SHP77 treated with DMSO at 0.1 percent for 48 hours (cell line): ENCODE results near the gene MYL7.
"Not testable (repeated sequence)": the region's sequence is repeated elsewhere in the genome, so short reads cannot be mapped to it uniquely, and the experiment has no call there.

ENCODE experiments used
- DNase-seq: peaks from one replicate; lab custom pipeline; 2025; lab: John Stamatoyannopoulos, UW

MYL7 gene

GRCh38 chr7:44171901-44172300 is 30.8 kb upstream of the MYL7 start:
- not testable (repeated sequence) for DNase-seq

DNA sequence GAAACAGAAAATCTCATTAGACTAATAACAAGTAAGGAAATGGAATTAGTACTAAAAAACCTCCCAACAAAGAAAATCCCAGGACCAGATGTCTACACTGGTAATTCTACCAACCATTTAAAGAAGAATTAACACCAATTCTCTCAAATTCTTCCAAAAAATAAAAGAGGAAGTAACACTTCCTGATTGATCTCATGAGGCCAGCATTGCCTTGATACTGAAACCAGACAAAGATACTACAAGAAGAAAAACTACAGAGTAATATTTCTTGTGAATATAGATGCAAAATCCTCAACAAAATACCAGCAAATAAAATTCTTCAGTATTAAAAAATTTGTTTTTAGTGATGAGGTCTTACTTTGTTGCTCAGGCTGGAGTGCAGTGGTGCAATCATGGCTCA is 26.8 kb upstream of the MYL7 start:
- no peak for DNase-seq

- DNase-seq: no peak
These were observed 22.5 kb upstream of the MYL7 start for GRCh38 chr7:44163591-44163990.

DNA sequence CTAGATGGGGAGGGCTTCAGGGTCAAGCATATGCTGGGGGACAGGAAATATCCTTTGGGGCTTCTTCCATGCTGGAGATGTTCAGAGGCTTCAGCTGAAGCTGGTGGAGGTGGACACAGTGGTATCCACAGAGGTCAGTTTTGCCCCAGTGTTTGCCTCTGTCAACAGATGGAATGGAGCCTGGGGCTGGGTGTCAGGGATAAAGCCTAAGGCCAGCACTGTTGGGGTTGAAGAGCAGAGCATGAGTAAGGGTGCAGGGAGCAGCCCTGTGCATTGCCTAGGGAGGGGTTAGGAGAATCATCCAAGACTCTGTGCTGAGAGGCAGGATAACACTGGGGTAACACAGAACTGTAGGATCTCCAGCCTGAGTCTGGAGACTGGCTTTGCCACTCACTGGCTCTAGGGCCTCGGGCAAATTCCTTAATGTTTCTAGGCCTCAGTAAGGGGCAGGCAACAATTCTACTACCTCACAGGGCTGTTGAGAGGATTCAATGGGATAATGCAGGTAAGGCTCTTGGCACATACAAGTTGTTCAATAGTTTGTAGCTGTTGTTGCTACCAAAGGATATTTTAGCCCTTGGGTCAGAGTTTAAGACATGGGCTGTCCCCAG is 21.8 kb upstream of the MYL7 start:
- DNase-seq: no peak

DNA sequence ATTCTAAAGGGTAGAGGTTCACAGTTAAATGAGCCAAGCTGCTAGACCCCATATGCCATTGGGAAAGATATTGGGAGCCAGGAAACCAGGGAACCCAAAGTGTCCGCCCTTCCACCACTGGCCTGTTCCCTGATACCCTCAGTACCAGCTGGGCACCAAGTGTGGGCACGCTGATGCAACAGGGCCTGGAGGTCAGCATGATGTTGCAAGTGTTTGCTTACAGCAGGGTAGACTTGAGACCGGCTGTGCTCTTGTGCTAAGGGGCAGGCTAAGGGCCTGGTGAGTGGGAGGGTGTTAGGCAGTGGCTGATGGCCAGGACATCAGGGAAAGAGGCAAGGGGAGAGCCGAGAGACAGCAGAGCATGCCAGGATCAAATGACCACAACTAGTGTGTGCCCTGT is 21.0 kb upstream of the MYL7 start:
- no peak for DNase-seq

DNA sequence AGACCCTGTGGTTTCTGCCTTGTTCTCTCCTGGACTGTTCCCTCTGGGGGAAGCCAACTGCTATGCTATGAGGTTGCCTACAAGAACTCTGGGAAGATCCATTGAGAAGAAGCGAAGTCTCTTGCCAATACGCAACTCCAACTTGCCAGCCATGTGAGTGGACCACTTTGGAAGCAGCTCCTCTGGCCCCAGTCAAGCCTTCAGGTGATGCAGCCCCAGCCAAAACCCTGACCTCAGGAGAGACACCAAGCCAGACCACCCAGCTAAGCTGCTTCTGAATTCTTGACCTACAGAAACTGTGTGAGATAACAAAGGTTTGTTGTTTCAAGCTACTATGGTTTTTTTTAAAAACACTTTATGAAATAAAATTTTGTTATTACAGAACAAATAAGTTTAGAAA is 20.2 kb upstream of the MYL7 start:
- no peak for DNase-seq

- no peak for DNase-seq
These were observed 18.9 kb upstream of the MYL7 start for GRCh38 chr7:44159824-44160630.

GRCh38 chr7:44158873-44159631 is 17.9 kb upstream of the MYL7 start:
- no peak for DNase-seq

GRCh38 chr7:44158096-44158872 is 17.2 kb upstream of the MYL7 start:
- DNase-seq: no peak

- DNase-seq: no peak
These were observed 16.3 kb upstream of the MYL7 start for GRCh38 chr7:44157116-44158080.

DNA sequence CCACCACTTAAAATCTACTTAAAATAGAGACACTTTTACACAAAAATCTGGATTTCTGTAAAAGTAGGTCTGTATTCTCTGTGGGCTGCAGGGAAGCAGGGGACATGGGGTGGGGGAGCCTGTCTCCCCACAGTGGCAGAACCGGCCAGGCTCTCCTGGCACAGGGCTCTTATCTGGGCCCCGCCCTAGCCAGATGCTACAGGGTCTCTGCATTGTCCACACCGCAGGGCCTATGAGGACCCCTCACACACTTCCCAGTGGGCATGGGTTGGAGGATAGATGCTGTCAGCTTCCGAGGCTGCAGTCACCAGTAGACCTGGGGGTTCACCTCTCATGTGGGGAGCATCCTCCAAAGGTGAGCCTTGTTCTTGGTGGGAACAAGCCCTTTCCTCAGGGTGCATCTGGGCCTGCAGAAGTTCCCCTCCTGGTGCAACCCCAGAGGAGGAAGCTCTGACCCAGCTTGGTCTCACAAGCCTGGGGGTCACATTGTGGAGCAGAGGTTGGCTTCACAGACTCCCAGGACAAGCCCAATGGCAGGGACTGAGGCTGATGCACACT is 15.4 kb upstream of the MYL7 start:
- DNase-seq: no peak

- DNase-seq: no peak
These were observed 14.4 kb upstream of the MYL7 start for GRCh38 chr7:44155191-44156185.

- DNase-seq: no peak
These were observed 13.6 kb upstream of the MYL7 start for GRCh38 chr7:44154703-44155102.

- no peak for DNase-seq
These were observed 12.8 kb upstream of the MYL7 start for GRCh38 chr7:44153948-44154335.

DNA sequence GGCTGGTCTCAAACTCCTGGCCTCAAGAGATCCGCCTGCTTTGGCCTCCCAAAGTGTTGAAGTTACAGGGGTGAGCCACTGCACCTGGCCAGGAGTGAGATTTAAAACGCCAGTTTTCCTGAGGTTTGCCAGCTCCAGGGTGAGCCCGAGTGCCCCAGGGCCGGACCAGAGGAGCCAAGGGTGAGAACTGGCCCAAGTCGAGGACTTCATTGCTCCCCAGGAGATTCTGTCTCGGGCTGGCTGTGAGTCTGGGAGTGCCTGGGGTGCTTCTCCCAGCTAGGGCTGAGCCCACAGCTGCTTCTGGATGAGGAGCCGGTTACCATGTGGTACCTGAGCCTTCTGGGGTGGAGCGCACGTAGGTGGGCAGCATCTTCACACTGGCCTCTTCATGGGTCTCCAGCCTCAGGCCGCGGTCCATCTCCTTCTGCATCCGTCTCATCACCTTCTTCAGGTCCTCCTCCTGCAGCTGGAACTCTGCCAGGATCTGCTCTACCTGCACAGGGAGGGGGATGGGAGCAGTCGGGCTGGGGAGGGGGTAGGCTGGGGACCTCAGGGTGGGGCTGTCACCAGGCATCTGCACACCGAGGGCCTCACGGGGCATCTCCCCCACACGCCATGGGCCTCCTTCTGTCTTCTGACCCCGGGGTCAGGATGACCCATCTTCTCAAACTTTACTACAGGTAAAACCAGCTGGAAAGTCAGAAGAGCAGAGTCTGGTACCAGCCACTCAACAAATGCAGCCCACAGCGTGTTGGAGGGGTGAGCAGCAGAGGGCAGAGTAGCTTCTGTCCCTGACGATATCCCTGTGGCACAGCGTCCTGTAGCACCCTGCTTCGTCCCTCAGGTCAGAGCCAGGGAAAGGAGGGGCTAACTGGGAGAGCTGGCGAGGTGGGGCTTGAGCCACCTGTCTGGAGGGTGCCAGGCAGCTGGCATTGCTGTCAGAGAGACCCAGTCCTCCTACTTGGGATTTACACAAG is 12.1 kb upstream of the MYL7 start:
- peak; percentile 49 for DNase-seq

DNA sequence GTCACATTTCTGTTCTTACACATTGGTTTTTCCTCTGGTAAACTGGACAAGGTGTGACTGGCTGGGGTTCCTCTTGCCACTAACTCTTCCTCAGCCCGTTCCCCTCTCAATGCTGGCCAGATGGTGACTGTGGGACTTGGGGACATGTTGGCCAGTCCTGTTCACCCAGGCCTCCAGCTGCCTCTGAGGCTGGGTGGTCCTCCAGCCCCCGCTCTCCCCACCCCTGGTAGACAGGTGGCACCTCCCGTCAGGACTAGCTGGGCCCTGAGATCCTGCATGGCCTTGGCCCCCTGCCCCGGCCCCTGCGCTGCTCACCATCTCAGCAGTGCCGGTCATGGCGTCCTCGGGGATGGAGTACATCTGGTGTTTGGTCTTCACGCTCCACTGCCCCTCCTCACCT is 10.8 kb upstream of the MYL7 start:
- no peak for DNase-seq

DNA sequence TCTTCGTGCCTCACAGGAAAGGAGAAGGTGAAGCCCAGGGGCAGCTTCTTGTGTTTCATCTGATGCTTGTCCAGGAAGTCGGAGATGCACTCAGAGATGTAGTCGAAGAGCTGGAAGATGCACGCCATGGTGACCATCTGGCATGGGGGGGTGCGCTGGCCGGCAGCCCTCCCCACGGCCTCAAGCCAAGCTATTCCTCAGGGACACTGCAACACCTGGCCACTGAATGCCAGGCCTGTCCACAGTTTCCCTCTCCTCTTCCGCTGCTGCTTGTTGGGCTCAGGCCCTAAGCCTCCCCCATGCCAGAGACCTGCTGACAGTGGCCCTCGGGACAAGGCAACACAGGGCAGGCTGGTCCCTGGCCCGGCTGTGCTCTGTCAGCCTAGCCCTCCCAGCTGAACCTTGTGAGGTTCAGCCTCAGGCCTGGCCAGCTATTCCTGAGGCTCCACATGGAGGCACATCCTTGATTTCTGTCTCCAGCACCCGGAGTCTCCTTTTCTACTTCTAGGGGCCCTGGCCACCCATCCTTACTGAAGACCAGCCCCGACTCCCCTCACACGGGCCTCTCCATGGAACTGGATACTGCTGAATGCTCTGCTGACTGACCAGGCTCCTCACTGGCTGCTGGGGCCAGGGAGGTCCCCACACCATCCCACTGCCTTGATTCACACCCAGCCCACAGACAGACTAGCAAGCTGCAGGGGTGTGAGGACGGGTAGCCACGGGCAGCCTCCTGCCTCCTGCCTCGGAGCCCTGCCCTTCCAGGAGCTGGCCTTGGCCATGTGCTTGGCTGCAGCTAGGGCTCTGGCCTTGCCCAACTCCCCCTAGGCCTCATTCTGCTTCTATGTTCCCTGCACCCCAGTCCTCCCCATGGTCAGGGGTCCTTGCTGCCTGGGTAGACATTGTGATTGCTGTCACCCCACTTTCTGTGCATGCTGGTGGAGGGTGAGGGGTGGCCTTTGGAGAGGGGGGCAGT is 10.1 kb upstream of the MYL7 start:
- DNase-seq: no peak
